ENCODE data around the gene EIF1.

- TF ChIP-seq CTCF (IDR thresholded peaks at IDR 0.05; ENCODE audit: low read length) (no peak), EZH2 (IDR thresholded peaks at IDR 0.05; ENCODE audit: borderline replicate concordance, low read length) (no peak)
Observed at GRCh38 chr17:41655611-41656111, 33.0 kb upstream of the EIF1 start.

Data from OCI-LY1 (cell line).